DLD1 (cell line): ENCODE measurements around the gene ZNF28.
"Not testable (repeated sequence)": the region's sequence is repeated elsewhere in the genome, so short reads cannot be mapped to it uniquely, and the experiment has no call there.

Source experiments
- in situ Hi-C: cut with HindIII; loops from 2 replicates; pipeline ENCODE4 v1.10.0; 2017; ENCODE audit warnings: low sequenced_read_pairs

ZNF28 gene

DNA sequence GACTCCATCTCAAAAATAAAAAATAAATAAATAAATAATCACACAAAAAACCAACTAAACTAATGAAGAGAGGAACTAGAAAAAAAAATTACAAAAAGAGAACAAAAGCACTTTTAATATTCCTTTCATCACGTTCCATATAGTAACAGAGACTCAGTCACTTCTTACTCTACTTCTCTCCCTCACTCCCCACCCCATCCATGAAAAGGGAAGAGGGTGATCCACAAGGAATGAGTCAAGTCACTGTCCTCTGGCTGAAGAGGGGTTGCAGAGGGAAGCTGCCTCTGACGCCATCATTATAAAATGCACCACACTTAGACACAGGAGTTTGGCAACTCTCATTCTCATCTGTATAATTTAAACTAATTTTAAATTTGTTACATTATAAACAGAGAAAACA lies 38.6 kb downstream of the ZNF28 start:
- in situ Hi-C loops: not testable (repeated sequence)

DNA sequence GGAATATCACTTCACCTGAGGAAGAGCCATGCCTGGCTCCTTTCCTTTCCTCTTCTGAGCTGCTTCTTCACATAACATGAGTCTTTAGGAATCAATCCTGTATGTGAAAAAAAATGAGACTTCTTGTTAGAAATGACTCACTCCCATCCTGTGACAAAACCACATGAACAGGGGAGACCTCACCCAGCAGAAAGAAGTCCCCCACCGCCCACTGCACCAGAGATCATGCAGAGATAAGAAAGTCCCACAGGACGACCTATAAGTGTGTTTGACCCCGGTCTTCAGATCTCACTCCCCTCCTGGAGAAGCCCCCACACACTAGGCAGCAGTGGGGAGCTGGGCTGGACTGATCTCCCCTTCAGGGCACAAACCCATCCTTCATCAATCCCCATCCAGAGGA lies 42.6 kb downstream of the ZNF28 start:
- in situ Hi-C loops: no loop called here

DNA sequence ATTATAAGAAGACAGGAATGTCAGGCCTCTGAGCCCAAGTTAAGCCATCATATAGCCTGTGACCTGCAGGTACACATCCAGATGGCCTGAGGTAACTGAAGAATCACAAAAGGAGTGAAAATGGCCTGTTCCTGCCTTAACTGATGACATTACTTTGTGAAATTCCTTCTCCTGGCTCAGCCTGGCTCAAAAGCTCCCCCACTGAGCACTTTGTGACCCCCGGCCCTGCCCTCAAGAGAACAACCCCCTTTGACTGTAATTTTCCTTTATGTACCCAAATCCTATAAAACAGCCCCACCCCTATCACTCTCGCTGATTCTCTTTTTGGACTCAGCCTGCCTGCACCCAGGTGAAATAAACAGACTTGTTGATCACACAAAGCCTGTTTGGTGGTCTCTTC lies 65.0 kb downstream of the ZNF28 start:
- in situ Hi-C loops: not testable (repeated sequence)

DNA sequence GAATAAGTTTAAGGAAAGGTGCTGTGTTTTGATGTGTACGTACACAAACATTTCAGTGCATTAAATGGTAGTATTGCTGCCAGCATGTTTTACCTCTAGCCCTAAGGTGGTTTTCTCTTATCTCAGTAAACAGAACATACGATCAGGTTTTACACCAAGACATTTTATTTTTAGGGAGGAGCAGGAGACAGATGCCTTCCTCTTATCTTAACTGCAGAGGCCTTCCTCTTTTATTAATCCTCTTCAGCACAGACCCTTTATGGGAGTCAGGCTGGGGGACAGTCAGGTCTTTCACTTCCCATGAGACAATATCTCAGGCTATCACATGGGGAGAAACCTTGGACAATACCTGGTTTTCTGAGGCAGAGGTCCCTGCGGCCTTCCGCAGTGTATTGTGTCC lies 71.7 kb downstream of the ZNF28 start:
- in situ Hi-C loops: no loop called here

DNA sequence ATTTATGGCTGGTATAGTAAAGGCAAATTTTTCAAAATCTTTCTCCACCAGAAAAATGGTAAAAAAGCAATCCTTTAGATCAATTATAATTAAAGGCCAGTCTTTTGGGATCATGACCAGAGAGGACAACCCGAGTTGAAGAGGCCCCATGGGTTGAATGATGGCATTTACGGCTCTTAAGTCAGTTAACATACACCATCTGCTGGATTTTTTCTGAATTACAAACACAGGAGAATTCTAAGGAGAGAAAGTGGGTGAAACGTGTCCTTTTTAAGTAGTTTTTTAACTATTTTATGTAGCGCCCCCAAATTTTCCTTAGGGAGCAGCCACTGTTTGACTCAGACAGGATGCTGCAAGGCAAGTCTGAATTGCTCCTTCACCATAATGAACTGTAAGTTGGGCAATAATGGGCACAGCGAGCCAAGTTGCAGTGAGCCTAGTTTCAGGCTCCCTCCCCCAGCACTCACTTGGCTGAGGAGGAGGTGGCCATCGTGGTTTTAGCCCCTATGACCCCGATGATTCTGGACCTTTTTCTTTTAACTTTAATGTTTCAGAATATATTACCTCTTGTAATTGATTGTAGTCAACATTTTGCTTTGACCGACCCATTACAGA lies 73.0 kb downstream of the ZNF28 start:
- in situ Hi-C loops: no loop called here
